Measurements from ENCODE around the gene ZNF19.

GRCh38 chr16:71428883-71429282 lies 60.2 kb downstream of the ZNF19 start:
- TF ChIP-seq CTCF (IDR thresholded peaks at IDR 0.05 in 2 of 3, conservative IDR thresholded peaks at IDR 0.05 in 1 of 3; ENCODE audit: borderline replicate concordance in 1 of 3, insufficient read depth in 1 of 3, low read depth in 2 of 3, low read length in 2 of 3) (no peak), EZH2 (IDR thresholded peaks at IDR 0.05) (no peak), POLR2A (IDR thresholded peaks at IDR 0.05; ENCODE audit: borderline replicate concordance, extremely low read depth, insufficient read depth, insufficient read length) (no peak), POLR2AphosphoS5 (IDR thresholded peaks at IDR 0.05; ENCODE audit: low read depth, low read length) (no peak), CBX3 (IDR thresholded peaks at IDR 0.05; ENCODE audit: low read depth) (no peak), EZH2phosphoT487 (IDR thresholded peaks at IDR 0.05; ENCODE audit: borderline replicate concordance) (no peak), ZNF274 (IDR thresholded peaks at IDR 0.05; ENCODE audit: low read depth, low read length) (no peak), ZBTB33 (IDR thresholded peaks at IDR 0.05; ENCODE audit: extremely low read depth, insufficient replicate concordance, low read length) (no peak), ELF1 (IDR thresholded peaks at IDR 0.05; ENCODE audit: borderline replicate concordance, low read depth) (no peak), SP1 (IDR thresholded peaks at IDR 0.05; ENCODE audit: low read depth) (no peak), ATF3 (IDR thresholded peaks at IDR 0.05) (no peak)
